Gastrocnemius medialis (tissue), 4 donors: ENCODE results near the gene LYST.

Source experiments
- CTCF ChIP-seq, 5 experiments: fragments of 450-650 bp in 3 of 5; fragments of 200-600 bp in 2 of 5; sonication (generic) in 2 of 5; IDR thresholded peaks in 4 of 5; conservative IDR thresholded peaks in 1 of 5; 1 replicate in 4 of 5; 2 replicates in 1 of 5; pipeline ENCODE4 v1.5.1; 2016 to 2019; ENCODE audit warnings: antibody characterized with exemption in 5 of 5, mild to moderate bottlenecking in 3 of 5, moderate library complexity in 3 of 5
- POLR2A ChIP-seq, 2 donors: fragments of 450-650 bp; IDR thresholded peaks; one replicate each; pipeline ENCODE4 v1.6.1; 2017; ENCODE audit warnings: antibody characterized with exemption in 2 of 2, mild to moderate bottlenecking in 2 of 2, moderate library complexity in 2 of 2

- no peak for TF ChIP-seq CTCF (IDR thresholded peaks at IDR 0.05 in 4 of 5, conservative IDR thresholded peaks at IDR 0.05 in 1 of 5)
- no peak for TF ChIP-seq POLR2A (IDR thresholded peaks at IDR 0.05)
These were observed 158.2 kb downstream of the LYST start for GRCh38 chr1:235708390-235708962.
